Measurements from ENCODE around the gene SDCCAG8. TPM values are rescaled to one million over a fixed set of nuclear protein-coding genes. Genes with fewer than 3 reads are reported as not detected.

Gene SDCCAG8
- polyA plus RNA-seq, 3 donors: 33.2 to 34.4 (median 33.4) TPM

DNA sequence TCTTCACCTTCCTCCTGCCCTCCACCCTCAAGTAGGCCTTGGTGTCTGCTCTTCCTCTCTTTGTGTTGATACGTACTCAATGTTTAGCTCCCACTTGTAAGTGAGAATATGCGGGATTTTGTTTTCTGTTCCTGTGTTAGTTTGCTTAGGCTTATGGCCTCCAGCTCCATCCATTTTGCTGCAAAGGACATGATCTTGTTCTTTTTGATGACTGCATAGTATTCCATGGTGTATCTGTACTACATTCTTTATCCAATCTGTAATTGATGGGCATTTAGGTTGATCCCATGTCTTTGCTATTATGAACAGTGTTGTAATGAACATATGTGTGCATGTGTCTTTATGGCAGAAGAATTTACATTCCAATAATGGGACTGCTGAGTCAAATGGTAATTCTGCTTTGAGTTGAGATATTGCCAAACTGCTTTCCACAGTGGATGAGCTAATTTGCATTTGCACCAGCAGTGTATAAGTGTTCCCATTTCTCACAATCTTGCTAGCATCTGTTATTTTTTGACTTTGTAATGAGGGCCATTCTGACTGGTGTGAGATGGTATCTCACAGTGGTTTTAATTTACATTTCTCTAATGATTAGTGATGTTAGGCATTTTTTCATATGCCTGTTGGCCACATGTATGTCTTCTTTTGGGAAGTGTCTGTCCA lies 272.7 kb downstream of the SDCCAG8 start:
- Mint-ChIP-seq H3K27me3 (ENCODE audit: low read depth in 3 of 3) (peaks cover 0 to 3% (median 0%) of the 10 kb centered on the region in 3 donors), H3K4me3 (no peak overlapping the region), H3K27ac (no peak overlapping the region), H3K36me3 (peaks cover 0 to 6% of the 10 kb centered on the region in 2 donors), H3K9me3 (peaks cover 0 to 5% (median 2%) of the 10 kb centered on the region in 7 donors), H3K4me1 (peaks cover 10% of the 10 kb centered on the region)
- DNase-seq: no peak
- Histone ChIP-seq H3K9me3 (replicated peaks in 1 of 2; ENCODE audit: control insufficient read depth in 1 of 2, insufficient read depth in 1 of 2, low read length in 2 of 2) (no peaks in the 10 kb centered on the region), H3K79me2 (ENCODE audit: insufficient read depth, low read length) (no peaks in the 10 kb centered on the region), H3K27me3 (ENCODE audit: control insufficient read depth in 2 of 2, insufficient read depth in 2 of 2, low read length in 2 of 2) (no peaks in the 10 kb centered on the region), H3K9ac (ENCODE audit: insufficient read depth, low read length, poor library complexity, severe bottlenecking) (no peak overlapping the region), H3K4me1 (ENCODE audit: control insufficient read depth in 1 of 2, insufficient read depth in 2 of 2, low read length in 2 of 2) (peaks cover 0 to 6% of the 10 kb centered on the region in 2 donors), H4K20me1 (ENCODE audit: insufficient read depth, low read length) (no peaks in the 10 kb centered on the region), H2AFZ (ENCODE audit: insufficient read depth, low read depth, low read length, poor library complexity, severe bottlenecking) (no peak overlapping the region), H3K27ac (ENCODE audit: low read depth in 1 of 2, low read length in 2 of 2) (no peak overlapping the region), H3K4me2 (replicated peaks; ENCODE audit: extremely low read depth, low read length, poor library complexity, severe bottlenecking) (no peak overlapping the region), H3K4me3 (replicated peaks in 1 of 3; ENCODE audit: low read depth in 2 of 3, low read length in 3 of 3) (no peak overlapping the region), H3K36me3 (replicated peaks in 1 of 2; ENCODE audit: control insufficient read depth in 1 of 2, insufficient read depth in 2 of 2, low read length in 2 of 2) (no peaks in the 10 kb centered on the region)
- TF ChIP-seq, protein P1, sequence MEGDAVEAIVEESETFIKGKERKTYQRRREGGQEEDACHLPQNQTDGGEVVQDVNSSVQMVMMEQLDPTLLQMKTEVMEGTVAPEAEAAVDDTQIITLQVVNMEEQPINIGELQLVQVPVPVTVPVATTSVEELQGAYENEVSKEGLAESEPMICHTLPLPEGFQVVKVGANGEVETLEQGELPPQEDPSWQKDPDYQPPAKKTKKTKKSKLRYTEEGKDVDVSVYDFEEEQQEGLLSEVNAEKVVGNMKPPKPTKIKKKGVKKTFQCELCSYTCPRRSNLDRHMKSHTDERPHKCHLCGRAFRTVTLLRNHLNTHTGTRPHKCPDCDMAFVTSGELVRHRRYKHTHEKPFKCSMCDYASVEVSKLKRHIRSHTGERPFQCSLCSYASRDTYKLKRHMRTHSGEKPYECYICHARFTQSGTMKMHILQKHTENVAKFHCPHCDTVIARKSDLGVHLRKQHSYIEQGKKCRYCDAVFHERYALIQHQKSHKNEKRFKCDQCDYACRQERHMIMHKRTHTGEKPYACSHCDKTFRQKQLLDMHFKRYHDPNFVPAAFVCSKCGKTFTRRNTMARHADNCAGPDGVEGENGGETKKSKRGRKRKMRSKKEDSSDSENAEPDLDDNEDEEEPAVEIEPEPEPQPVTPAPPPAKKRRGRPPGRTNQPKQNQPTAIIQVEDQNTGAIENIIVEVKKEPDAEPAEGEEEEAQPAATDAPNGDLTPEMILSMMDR (IDR thresholded peaks at IDR 0.05): no peak
- WGBS (ENCODE audit: insufficient coverage): no CpG with 5 or more reads among the region's 2 CpGs
- intact Hi-C loops (cut with micrococcal nuclease): no loop called here

DNA sequence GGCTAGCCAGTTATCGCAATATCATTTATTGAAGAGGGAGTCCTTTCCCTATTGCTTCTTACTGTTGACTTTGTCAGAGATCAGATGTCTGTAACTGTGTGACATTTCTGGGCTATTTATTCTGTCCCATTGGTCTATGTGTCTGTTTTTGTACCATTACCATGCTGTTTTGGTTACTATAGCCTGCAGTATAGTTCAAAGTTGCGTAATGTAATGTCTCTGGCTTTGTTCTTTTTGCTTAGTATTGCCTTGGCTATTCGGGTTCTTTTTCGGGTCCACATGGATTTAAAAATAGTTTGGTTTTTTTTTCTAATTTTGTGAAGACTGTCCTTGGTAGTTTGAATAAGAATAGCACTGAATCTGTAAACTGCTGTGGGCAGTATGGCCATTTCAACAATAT lies 273.7 kb downstream of the SDCCAG8 start:
- Histone ChIP-seq H3K9me3 (replicated peaks in 1 of 2; ENCODE audit: control insufficient read depth in 1 of 2, insufficient read depth in 1 of 2, low read length in 2 of 2) (no peaks in the 10 kb centered on the region), H3K36me3 (replicated peaks in 1 of 2; ENCODE audit: control insufficient read depth in 1 of 2, insufficient read depth in 2 of 2, low read length in 2 of 2) (no peaks in the 10 kb centered on the region), H3K27me3 (ENCODE audit: control insufficient read depth in 2 of 2, insufficient read depth in 2 of 2, low read length in 2 of 2) (no peaks in the 10 kb centered on the region), H3K9ac (ENCODE audit: insufficient read depth, low read length, poor library complexity, severe bottlenecking) (no peak overlapping the region), H3K4me1 (ENCODE audit: control insufficient read depth in 1 of 2, insufficient read depth in 2 of 2, low read length in 2 of 2) (peaks cover 0 to 6% of the 10 kb centered on the region in 2 donors), H4K20me1 (ENCODE audit: insufficient read depth, low read length) (no peaks in the 10 kb centered on the region), H3K4me3 (replicated peaks in 1 of 3; ENCODE audit: low read depth in 2 of 3, low read length in 3 of 3) (no peak overlapping the region), H2AFZ (ENCODE audit: insufficient read depth, low read depth, low read length, poor library complexity, severe bottlenecking) (no peak overlapping the region), H3K27ac (ENCODE audit: low read depth in 1 of 2, low read length in 2 of 2) (no peak overlapping the region), H3K4me2 (replicated peaks; ENCODE audit: extremely low read depth, low read length, poor library complexity, severe bottlenecking) (no peak overlapping the region), H3K79me2 (ENCODE audit: insufficient read depth, low read length) (no peaks in the 10 kb centered on the region)
- peaks cover 0 to 3% (median 0%) of the 10 kb centered on the region in 3 donors for H3K27me3 Mint-ChIP-seq (ENCODE audit: low read depth in 3 of 3)
- TF ChIP-seq, protein P1 (IDR thresholded peaks at IDR 0.05): no peak
- H3K36me3 Mint-ChIP-seq: peaks cover 0 to 6% of the 10 kb centered on the region in 2 donors
- H3K4me3 Mint-ChIP-seq: no peak overlapping the region
- WGBS (ENCODE audit: insufficient coverage): 100% methylated on average over 1 of the region's 4 CpGs
- no peak for DNase-seq
- intact Hi-C loops (cut with micrococcal nuclease): no loop called here
- peaks cover 0 to 5% (median 3%) of the 10 kb centered on the region in 7 donors for H3K9me3 Mint-ChIP-seq
- peaks cover 10% of the 10 kb centered on the region for H3K4me1 Mint-ChIP-seq
- H3K27ac Mint-ChIP-seq: no peak overlapping the region

Data from CD14-positive monocyte (primary cell).